T-cell (primary cell): ENCODE results near the gene SLC8A3. TPM values are rescaled to one million over a fixed set of nuclear protein-coding genes. Genes with fewer than 3 reads are reported as not detected.

Experiments
- ATAC-seq, 4 experiments: fragments of 200-7000 bp in 3 of 4; fragments of 150-1000 bp in 1 of 4; cut with Tn5 transposase; replicated peaks in 1 of 4; 1 replicate in 3 of 4; 2 replicates in 1 of 4; pipeline ENCODE4 v1.10.0; 2021; ENCODE audit warnings: moderate library complexity in 3 of 4, mild to moderate bottlenecking in 2 of 4, moderate number of reproducible peaks in 1 of 4
- CTCF ChIA-PET, 2 donors: fragments of 300-600 bp; sonication (Branson Sonifier 250); formaldehyde crosslinking; loops; one replicate each; lab custom pipeline; 2022; ENCODE audit warnings: antibody characterized with exemption in 2 of 2; lab: Charles Lee
- POLR2A ChIA-PET, 2 donors: fragments of 300-600 bp; sonication (Branson Sonifier 250); formaldehyde crosslinking; loops; one replicate each; lab custom pipeline; 2022; ENCODE audit warnings: antibody characterized with exemption in 2 of 2; lab: Charles Lee
- DNase-seq, 35 experiments: peaks; one replicate each; pipeline versions ENCODE4 v3.0.0 to v3.0.0-alpha.2; 2013 to 2023
- H3K27ac ChIP-seq: one replicate; pipeline ENCODE4 v1.5.1; 2013; ENCODE audit warnings: low read length
- H3K27me3 ChIP-seq, 2 experiments: replicated peaks in 1 of 2; 1 replicate in 1 of 2; 2 replicates in 1 of 2; pipeline versions ENCODE4 v1.6.1 to v1.7.0; 2013; ENCODE audit warnings: low read length in 1 of 2, mixed read lengths in 1 of 2; ENCODE audit not compliant: control insufficient read depth in 2 of 2, insufficient read depth in 2 of 2; ENCODE audit errors: extremely low read depth in 1 of 2
- H3K36me3 ChIP-seq, 2 donors: 1 replicate in 1 of 2; 2 replicates in 1 of 2; pipeline versions ENCODE4 v1.6.1 to v1.7.0; 2013; ENCODE audit warnings: low read length in 1 of 2; ENCODE audit not compliant: control insufficient read depth in 2 of 2, insufficient read depth in 1 of 2; ENCODE audit errors: extremely low read depth in 1 of 2
- H3K4me1 ChIP-seq, 2 experiments: 1 replicate in 1 of 2; 2 replicates in 1 of 2; pipeline versions ENCODE4 v1.6.1 to v1.7.0; 2013; ENCODE audit warnings: low read length in 2 of 2, mixed read lengths in 1 of 2; ENCODE audit not compliant: insufficient read depth in 2 of 2, control insufficient read depth in 1 of 2; ENCODE audit errors: extremely low read depth in 1 of 2
- H3K4me3 ChIP-seq, 2 donors: 1 replicate in 1 of 2; 2 replicates in 1 of 2; pipeline versions ENCODE4 v1.5.1 to v1.7.0; 2013; ENCODE audit warnings: mild to moderate bottlenecking in 2 of 2, low read length in 1 of 2, moderate library complexity in 1 of 2; ENCODE audit not compliant: control insufficient read depth in 1 of 2; ENCODE audit errors: extremely low read depth in 1 of 2
- H3K9me3 ChIP-seq: 2 replicates; pipeline ENCODE4 v1.7.0; 2013
- H3K27ac Mint-ChIP-seq, 2 donors: one replicate each; pipeline ENCODE4 v1.8.0; 2020 to 2021; ENCODE audit warnings: mild to moderate bottlenecking in 2 of 2, mixed read lengths in 2 of 2
- H3K27me3 Mint-ChIP-seq, 2 donors: one replicate each; pipeline ENCODE4 v1.8.0; 2021 to 2022; ENCODE audit warnings: mixed read lengths in 2 of 2
- H3K36me3 Mint-ChIP-seq: one replicate; pipeline ENCODE4 v1.8.0; 2021; ENCODE audit warnings: mixed read lengths
- H3K4me1 Mint-ChIP-seq, 3 donors: one replicate each; pipeline ENCODE4 v1.8.0; 2020 to 2022; ENCODE audit warnings: mixed read lengths in 3 of 3, mild to moderate bottlenecking in 1 of 3
- H3K4me3 Mint-ChIP-seq, 3 donors: one replicate each; pipeline ENCODE4 v1.8.0; 2020 to 2022; ENCODE audit warnings: mild to moderate bottlenecking in 3 of 3, mixed read lengths in 3 of 3, moderate library complexity in 3 of 3
- H3K9me3 Mint-ChIP-seq, 3 donors: one replicate each; pipeline ENCODE4 v1.8.0; 2020 to 2022; ENCODE audit warnings: mixed read lengths in 3 of 3
- WGBS: methylation state at CpG from one replicate; pipeline ENCODE4 v1.1.5; 2013; ENCODE audit warnings: missing lambda C conversion rate; ENCODE audit not compliant: insufficient coverage; 5-methylcytosine and 5-hydroxymethylcytosine counted together
- total RNA-seq, 35 experiments: library from RNA in 6 of 35; stranded (reverse) in 6 of 35; fragments of 120-200 nt in 1 of 35; gene quantifications; one replicate each; pipeline versions ENCODE4 v1.2.1 to v1.2.4 and lab custom pipeline; 2013 to 2026

SLC8A3 gene
- total RNA-seq, 5 donors from 2014 or later (not counting 1 experiment from before 2014, with no cell fraction given) = 0.06 to 0.21 (median 0.10) TPM; not detected in 2

GRCh38 chr14:70181276-70181675, 7.5 kb downstream of the SLC8A3 start:
- no peaks in the 10 kb centered on the region for H3K36me3 Mint-ChIP-seq
- WGBS = no CpG with 5 or more reads among the region's 1 CpG
- DNase-seq (no peak), ATAC-seq (no peak)
- Histone ChIP-seq H3K4me1 (no peaks in the 10 kb centered on the region), H3K9me3 (no peaks in the 10 kb centered on the region), H3K36me3 (no peaks in the 10 kb centered on the region), H3K4me3 (no peak overlapping the region), H3K27me3 (peaks cover 0 to 14% of the 10 kb centered on the region in 2 experiments), H3K27ac (no peak overlapping the region)
- H3K4me1 Mint-ChIP-seq = peaks cover 0 to 2% (median 0%) of the 10 kb centered on the region in 3 donors
- H3K4me3 Mint-ChIP-seq = no peak overlapping the region
- no peak overlapping the region for H3K27ac Mint-ChIP-seq
- no peaks in the 10 kb centered on the region for H3K9me3 Mint-ChIP-seq
- H3K27me3 Mint-ChIP-seq = peaks cover 19 to 22% of the 10 kb centered on the region in 2 donors
- POLR2A ChIA-PET = no interaction called here
- CTCF ChIA-PET = no interaction called here

DNA sequence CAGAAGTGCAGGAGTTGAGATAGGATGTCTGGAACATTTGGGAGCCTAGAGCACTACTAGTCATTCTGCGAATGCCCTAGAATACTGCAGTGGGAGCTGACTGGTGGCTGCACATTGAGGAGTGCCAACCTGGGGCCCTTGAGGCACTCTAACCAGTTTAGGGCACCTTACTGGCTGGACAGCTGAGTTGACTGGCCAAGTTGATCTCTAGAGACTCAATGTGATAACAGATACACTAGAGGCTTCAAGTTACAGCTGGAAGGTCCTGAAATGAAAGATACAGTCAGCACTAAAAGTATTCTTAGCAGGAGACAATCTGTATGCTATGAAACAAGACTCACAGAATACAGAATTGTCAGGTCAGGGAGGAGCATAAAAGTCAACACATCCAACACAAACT, 8.0 kb downstream of the SLC8A3 start:
- no peak overlapping the region for H3K4me3 Mint-ChIP-seq
- no peaks in the 10 kb centered on the region for H3K36me3 Mint-ChIP-seq
- Histone ChIP-seq H3K36me3 (no peaks in the 10 kb centered on the region), H3K27me3 (peaks cover 0 to 14% of the 10 kb centered on the region in 2 experiments), H3K9me3 (no peaks in the 10 kb centered on the region), H3K4me3 (no peak overlapping the region), H3K27ac (no peak overlapping the region), H3K4me1 (no peaks in the 10 kb centered on the region)
- H3K27me3 Mint-ChIP-seq = peaks cover 14 to 17% of the 10 kb centered on the region in 2 donors
- no peaks in the 10 kb centered on the region for H3K4me1 Mint-ChIP-seq
- WGBS = 70% methylated on average over 1 of the region's 1 CpG
- no peaks in the 10 kb centered on the region for H3K9me3 Mint-ChIP-seq
- no peak for ATAC-seq
- ChIA-PET CTCF (no interaction called here), POLR2A (no interaction called here)
- H3K27ac Mint-ChIP-seq = no peak overlapping the region
- no peak for DNase-seq

GRCh38 chr14:70177081-70177800, 11.5 kb downstream of the SLC8A3 start:
- ATAC-seq = no peak
- H3K4me3 ChIP-seq = no peak overlapping the region
- peaks cover 0 to 11% of the 10 kb centered on the region in 2 experiments for H3K27me3 ChIP-seq
- no peaks in the 10 kb centered on the region for H3K36me3 Mint-ChIP-seq
- H3K9me3 Mint-ChIP-seq = no peaks in the 10 kb centered on the region
- no peaks in the 10 kb centered on the region for H3K4me1 Mint-ChIP-seq
- no peak overlapping the region for H3K27ac Mint-ChIP-seq
- H3K9me3 ChIP-seq = no peaks in the 10 kb centered on the region
- H3K27ac ChIP-seq = no peak overlapping the region
- no peaks in the 10 kb centered on the region for H3K36me3 ChIP-seq
- H3K4me1 ChIP-seq = no peaks in the 10 kb centered on the region
- WGBS = 46% methylated on average over 3 of the region's 3 CpGs
- H3K27me3 Mint-ChIP-seq = peaks cover 11 to 21% of the 10 kb centered on the region in 2 donors
- CTCF ChIA-PET = no interaction called here
- DNase-seq = no peak
- POLR2A ChIA-PET = interaction anchor here in 1 of 2 donors (0.6 kb wide), 1 partner anchor 166 kb away, joined by 6 read pairs; no protein-coding TSS in a partner anchor
- H3K4me3 Mint-ChIP-seq = no peak overlapping the region

DNA sequence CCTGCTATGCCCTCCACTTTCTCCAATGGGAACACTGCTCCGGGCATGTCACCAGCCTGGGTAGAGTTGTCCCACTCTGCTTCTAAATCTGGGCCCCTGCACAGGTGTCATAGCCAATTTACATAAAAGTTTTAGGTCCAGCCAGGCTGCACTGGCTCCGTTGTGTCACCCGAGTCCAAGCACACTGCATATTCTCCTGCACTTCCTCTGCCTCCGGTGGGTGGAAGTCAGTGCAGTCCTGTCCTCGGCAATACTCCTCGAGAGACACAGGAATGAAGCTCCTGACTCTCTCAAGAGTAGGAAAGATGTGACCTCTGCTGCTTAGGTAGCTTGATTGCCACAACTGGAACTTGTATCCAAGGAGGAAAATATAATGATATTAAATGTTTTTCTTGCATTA, 15.2 kb downstream of the SLC8A3 start:
- DNase-seq (no peak), ATAC-seq (no peak)
- ChIA-PET POLR2A (no interaction called here), CTCF (no interaction called here)
- H3K36me3 ChIP-seq = no peaks in the 10 kb centered on the region
- WGBS = 80% methylated on average over 4 of the region's 6 CpGs
- H3K4me1 ChIP-seq = no peaks in the 10 kb centered on the region
- Mint-ChIP-seq H3K27ac (no peak overlapping the region), H3K36me3 (no peaks in the 10 kb centered on the region), H3K27me3 (peaks cover 17 to 29% of the 10 kb centered on the region in 2 donors), H3K4me1 (no peaks in the 10 kb centered on the region), H3K9me3 (no peaks in the 10 kb centered on the region), H3K4me3 (no peak overlapping the region)
- H3K27me3 ChIP-seq = peaks cover 0 to 8% of the 10 kb centered on the region in 2 experiments
- H3K4me3 ChIP-seq = no peak overlapping the region
- no peak overlapping the region for H3K27ac ChIP-seq
- H3K9me3 ChIP-seq = no peaks in the 10 kb centered on the region

DNA sequence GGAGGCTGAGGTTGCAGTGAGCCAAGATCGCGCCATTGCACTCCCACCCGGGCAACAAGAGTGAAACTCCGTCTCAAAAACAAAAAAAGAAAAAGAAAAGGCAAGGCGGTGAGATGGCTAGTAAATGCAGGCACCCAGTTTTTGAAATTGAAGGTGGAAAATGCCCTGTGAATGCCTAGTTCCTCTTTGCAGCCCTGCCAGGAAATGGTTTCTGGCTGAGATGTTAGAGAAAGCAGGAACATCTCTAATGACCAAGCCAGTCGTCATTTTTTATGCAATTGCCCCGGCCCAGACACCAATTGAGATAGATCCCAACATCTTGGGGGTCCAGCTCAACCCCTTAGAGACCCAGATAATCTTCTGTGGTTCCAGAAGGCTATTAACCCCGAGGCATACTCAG, 17.0 kb downstream of the SLC8A3 start:
- H3K27me3 Mint-ChIP-seq = peaks cover 16 to 34% of the 10 kb centered on the region in 2 donors
- no peak overlapping the region for H3K27ac ChIP-seq
- H3K4me3 ChIP-seq = no peak overlapping the region
- H3K27me3 ChIP-seq = peaks cover 0 to 12% of the 10 kb centered on the region in 2 experiments
- WGBS = 7% methylated on average over 2 of the region's 8 CpGs
- DNase-seq (no peak), ATAC-seq (no peak)
- CTCF ChIA-PET = no interaction called here
- H3K27ac Mint-ChIP-seq = no peak overlapping the region
- POLR2A ChIA-PET = no interaction called here
- no peaks in the 10 kb centered on the region for H3K4me1 Mint-ChIP-seq
- H3K36me3 Mint-ChIP-seq = no peaks in the 10 kb centered on the region
- no peaks in the 10 kb centered on the region for H3K4me1 ChIP-seq
- H3K9me3 ChIP-seq = no peaks in the 10 kb centered on the region
- H3K9me3 Mint-ChIP-seq = no peaks in the 10 kb centered on the region
- H3K36me3 ChIP-seq = no peaks in the 10 kb centered on the region
- H3K4me3 Mint-ChIP-seq = no peak overlapping the region

DNA sequence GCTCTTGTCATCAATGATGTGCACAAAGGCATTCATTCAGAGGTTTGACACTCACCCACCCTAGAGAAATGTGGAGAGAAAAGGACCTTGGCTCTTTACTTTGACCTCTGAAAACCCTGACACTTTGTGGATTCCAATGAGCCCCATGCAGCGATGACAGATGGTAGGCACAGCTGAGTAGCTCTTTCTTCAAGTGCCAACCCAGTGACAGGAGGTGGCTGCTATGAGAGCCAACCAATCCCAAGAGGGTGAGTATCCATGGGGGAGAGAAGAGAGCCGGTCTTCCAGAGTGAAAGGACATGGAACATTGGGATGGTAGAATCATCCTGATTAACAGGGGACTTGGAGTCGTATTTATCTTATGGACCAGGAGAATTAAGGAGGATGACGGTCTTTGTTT, 17.8 kb downstream of the SLC8A3 start:
- 80% methylated on average over 4 of the region's 4 CpGs for WGBS
- ChIA-PET CTCF (no interaction called here), POLR2A (no interaction called here)
- no peak overlapping the region for H3K4me3 Mint-ChIP-seq
- Histone ChIP-seq H3K4me3 (no peak overlapping the region), H3K36me3 (no peaks in the 10 kb centered on the region), H3K27ac (no peak overlapping the region), H3K27me3 (peaks cover 0 to 14% of the 10 kb centered on the region in 2 experiments), H3K9me3 (no peaks in the 10 kb centered on the region), H3K4me1 (no peaks in the 10 kb centered on the region)
- H3K27ac Mint-ChIP-seq = no peak overlapping the region
- H3K27me3 Mint-ChIP-seq = peaks cover 16 to 34% of the 10 kb centered on the region in 2 donors
- DNase-seq = no peak
- H3K36me3 Mint-ChIP-seq = no peaks in the 10 kb centered on the region
- H3K4me1 Mint-ChIP-seq = no peaks in the 10 kb centered on the region
- no peak for ATAC-seq
- no peaks in the 10 kb centered on the region for H3K9me3 Mint-ChIP-seq
